DMS153 treated with DMSO at 0.1 percent for 48 hours (cell line): ENCODE results near the gene BCL2L14.
"Not testable (repeated sequence)": the region's sequence is repeated elsewhere in the genome, so short reads cannot be mapped to it uniquely, and the experiment has no call there.

Source experiments
- DNase-seq: peaks from one replicate; lab custom pipeline; 2025; ENCODE audit not compliant: unreplicated experiment; lab: John Stamatoyannopoulos, UW

The BCL2L14 gene

DNA sequence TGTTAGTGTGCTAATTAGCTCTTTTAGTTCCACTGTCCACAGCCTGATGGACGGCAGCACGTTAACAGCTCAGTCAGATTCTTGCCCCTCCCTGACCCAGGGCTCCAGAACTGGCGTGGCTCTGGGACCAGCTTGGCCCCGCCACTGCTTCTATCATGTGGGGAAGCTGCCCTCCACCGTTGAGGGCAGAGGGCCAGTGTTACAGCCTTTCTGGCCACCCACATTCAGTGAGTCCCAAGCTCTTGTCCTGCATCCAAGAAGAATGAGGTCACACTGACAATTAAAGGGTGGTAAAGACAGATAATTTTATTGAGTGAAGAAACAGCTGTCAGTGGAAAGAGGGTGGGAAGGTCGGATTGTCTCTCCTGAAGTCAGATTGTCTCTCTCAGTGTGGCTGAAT, 36.9 kb downstream of the BCL2L14 start:
- no peak for DNase-seq

DNA sequence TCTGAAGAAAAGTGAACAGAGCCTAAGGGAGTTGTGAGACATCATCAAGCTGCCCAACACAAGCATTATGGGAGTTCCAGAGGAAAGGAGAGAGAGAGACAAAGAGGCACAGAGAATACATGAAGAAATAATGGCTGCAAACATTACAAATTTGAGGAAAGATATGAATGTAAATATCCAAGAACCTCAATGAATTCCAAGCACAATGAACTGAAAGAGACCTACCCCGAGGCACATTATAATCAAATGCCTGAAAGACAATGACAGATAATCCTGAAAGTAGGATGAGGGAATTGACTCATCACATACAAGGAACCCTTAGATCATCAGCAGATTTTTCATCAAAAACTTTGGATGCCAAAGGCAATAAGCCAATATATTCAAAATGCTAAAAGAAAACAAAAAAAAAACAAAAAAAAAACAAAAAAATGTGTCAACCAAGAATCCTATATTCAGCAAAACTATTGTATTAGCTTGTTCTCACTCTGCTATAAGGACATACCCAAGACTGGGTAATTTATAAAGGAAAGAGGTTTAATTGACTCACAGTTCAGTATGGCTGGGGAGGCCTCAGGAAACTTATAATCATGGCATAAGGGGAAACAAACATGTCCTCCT, 37.8 kb downstream of the BCL2L14 start:
- DNase-seq, result no peak

DNA sequence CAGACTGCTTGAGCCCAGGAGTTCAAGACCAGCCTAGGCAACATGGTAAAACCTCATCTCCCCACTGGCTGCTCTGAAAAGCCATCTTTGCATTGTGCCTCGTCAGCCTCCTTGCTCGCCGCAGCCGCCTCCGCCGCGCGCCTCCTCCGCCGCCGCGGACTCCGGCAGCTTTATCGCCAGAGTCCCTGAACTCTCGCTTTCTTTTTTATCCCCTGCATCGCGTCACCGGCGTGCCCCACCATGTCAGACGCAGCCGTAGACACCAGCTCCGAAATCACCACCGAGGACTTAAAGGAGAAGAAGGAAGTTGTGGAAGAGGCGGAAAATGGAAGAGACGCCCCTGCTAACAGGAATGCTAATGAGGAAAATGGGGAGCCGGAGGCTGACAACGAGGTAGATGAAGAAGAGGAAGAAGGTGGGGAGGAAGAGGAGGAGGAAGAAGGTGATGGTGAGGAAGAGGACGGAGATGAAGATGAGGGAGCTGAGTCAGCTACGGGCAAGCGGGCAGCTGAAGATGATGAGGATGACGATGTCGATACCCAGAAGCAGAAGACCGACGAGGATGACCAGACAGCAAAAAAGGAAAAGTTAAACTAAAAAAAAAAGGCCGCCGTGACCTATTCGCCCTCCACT, 40.3 kb downstream of the BCL2L14 start:
- not testable (repeated sequence) for DNase-seq

DNA sequence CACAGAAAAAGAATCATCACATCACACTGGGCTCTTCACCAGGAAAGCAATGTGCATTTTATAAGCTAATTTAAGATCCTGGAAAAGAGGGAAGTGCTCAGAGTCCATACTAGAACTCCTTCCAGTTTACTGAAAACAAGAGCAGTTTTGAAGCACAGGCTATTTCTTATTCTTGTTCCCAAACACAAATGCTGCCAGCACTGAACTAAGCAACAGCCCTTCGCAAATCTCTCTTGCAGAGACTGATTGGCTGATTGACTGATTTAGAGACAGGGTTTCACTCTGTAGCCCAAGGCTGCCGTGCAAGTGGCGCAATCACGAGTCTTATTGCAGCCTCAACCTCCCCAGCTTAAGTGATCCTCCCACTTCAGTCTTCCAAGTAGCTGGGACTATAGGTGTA, 44.8 kb downstream of the BCL2L14 start:
- DNase-seq, result no peak

DNA sequence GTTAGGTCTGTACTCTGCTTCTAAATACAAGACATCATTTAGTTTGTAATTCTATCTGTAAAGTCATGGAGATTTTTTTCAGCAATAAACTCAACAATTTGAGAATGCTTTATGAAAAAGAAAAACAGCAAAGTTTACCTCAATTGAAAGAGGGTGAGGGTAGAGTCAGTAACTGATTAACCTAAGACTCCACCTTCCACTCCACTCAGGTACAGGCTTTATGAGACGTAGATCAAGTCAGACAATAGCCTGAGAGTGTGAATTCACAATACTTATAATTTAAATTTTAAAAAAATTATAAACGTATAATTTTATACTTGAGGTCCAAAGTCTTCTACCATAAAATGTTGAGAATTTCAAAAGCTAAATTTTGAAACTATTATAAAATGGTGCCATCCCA, 45.9 kb downstream of the BCL2L14 start:
- no peak for DNase-seq

DNA sequence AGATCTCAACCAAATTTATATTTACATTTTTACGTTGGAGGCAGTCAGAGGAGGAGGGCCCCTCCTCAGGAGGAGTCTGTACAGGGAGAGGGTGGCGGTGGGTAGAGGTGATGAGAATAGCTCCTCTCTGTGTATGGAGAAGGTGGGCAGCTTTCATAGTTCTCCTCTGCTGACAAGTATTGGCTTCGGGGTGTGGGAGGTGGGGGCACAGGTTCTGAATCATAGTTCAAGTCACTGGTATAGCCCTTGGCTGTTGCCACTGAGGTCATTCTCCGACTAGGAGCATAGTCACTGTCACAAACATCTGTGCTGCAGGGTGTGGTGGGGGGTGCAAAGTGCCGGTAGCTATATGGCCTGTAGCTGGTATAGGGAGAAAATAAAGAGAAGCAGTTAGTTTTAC, 50.3 kb downstream of the BCL2L14 start:
- DNase-seq, result no peak

DNA sequence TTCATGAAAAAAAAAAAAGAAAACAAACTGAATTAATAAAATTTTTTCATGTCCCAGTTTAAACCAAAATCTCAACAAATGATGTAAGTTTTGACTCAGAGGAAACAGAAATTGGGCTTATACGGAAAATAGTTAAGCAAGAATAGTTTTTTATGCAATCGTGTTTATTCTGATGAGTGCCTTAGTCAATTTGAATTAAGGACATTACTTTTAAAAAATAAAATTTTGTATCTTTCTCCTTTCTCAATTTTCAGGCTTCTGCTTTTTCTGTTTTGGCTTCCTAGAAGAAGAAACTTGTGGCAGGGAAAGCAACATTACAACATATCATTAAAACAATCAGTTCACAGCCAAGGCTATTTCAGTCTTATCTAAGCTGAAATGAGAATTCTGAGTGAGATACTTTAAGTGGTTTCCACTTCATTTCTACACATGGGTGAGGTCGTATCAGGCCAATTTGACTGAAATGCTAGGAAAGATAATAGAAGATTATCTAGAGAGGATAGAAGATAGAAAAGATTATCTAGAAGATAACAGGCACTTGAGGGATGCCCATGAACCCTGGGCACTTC, 52.4 kb downstream of the BCL2L14 start:
- no peak for DNase-seq

DNA sequence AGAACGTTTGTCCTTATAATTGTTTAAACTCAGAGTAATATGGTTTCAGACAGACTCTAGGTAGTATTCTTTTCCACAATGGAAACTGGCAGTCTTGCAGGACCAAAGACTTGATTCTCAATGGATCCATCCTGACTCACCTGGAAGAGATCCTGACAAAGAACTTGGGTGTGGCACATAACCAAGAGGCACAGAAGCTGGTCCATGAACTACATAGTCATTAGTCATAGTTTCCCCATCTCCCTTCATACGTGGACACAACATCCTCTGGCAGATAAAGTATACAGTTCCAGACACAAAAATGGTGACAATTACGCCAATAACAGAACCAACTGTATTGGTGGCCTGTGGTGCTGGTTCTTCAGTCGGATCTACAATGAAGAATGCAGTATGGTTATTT, 55.8 kb downstream of the BCL2L14 start:
- no peak for DNase-seq

DNA sequence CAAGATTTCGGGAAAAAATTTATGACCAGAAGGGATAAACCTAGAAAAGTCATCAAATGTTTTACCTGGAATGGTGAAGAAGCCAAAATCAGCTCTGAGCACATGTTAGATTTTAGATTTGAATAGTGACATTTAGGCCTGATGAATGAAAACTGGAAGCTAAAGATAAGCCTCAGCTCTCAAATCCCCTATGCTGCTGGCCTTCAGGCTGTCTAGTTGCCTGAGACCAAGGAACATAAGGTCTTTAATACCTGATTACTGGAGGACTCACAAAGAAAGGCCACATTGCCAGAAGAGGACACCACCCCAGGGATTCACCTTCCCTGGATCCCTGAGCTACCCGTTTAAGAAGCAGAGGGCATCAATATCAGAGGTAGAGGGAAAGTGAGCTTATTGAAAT, 56.6 kb downstream of the BCL2L14 start:
- no peak for DNase-seq

DNA sequence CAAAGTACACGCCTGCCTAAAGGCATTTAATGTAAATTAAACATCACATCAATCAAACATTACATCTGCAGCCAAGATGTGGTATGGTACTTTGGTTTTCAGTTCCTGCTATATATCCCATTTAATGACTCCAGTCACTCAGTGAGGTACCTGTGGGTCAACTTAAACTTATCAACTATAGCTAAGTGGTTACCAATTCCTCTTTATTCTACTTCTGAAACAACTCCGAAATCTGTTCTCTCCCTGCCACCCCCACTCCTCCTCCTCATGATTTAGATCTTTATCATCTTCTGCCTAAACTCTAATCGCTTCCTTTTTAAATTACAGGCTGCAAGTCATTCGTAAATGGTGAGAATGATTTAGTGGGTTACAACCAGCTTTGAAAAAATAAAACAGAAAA, 57.9 kb downstream of the BCL2L14 start:
- no peak for DNase-seq

DNA sequence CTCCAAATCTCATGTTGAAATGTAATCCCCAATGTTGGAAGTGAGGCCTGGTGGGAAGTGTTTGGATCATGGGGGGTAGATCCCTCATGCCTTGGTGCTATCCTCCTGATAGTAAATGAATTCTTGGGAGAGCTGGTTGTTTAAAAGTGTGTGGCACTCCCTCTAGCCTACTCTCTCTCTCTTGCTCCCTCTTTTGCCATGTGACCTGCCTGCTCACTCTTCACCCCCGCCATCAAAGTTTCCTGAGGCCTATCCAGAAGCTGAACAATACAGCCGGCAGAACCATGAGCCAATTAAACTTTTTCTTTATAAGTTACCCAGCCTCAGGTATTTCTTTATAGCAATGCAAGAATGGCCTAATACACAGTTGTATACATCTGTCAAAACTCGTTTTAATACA, 62.5 kb downstream of the BCL2L14 start:
- DNase-seq, result no peak

DNA sequence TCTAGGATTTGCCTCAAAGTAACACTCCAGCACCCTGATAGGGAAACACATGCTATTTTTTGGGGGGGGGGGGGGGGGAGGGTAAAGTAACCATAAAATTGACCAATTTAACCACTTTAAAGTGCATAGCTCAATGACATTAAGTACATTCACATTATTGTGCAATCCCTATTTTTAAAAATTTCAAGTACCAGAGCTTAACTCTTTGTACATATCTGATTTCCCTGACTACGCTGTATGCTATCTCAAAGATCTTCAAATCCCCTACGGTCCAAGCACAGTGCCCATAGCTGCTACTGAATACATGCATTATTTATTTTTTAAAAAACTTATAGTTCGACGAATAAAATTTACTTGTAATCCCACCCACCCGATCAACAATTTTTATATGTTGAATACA, 63.0 kb downstream of the BCL2L14 start:
- no peak for DNase-seq

DNA sequence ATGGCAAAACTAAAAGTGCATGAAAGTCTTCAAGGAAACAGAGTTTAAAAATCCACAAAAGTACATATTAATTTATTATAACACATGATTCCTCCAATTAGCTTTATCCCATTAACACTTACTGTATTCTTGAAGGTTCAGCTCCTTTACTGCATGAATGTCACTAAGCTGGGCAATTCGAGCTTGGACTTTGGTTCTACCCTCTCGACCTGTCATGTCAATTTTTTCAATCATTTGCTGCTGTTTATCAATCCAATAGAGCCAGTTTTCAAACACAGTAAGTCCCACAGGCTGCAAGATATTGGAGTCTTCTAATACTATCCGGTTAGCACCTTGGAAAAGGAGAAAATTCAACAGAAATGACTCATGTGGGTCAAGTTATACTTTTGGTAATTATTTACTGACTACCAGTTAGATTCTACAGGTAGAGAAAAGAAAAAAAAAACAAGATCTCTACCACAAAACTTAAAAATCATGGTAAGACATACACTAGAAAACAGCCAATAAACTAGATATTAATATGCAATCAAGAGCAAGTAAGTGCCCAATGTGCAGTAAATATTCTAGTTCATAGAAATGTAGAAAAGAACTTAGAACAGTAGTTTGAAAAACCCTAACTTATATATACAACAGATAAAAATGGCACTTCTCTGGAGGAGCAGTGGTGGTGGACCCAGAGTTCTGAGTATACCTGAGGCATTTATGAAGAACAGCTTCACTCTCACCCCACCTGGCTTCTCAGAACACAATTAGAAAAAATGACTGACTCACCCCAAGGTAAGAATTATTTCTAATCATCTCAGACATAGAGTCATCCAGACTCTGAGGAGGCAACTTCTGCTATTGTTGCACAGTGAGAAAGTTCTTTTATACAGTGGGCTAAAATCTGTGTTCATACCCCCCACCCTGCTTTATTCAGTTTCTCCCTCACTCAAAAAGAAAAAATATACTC, 67.7 kb downstream of the BCL2L14 start:
- DNase-seq, result no peak

DNA sequence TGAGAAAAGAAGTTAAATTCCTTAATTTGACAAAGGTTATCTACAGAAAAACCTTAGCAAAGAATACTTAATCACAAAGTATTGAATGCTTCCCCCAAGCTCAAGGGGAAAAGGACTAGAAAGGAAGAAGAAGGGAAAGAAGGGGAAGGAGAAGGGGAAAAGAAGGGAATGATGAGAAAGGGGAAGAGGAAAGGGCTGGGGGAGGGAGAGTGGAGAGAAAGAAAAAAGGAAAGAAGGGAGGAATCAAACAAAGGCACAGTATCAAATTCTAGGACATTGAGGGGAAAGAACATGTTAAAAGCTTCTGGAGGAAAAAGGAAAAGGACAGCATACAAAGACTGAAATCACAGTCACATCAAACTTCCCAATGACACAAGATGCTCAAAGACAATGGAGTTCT, 70.3 kb downstream of the BCL2L14 start:
- DNase-seq, result no peak

DNA sequence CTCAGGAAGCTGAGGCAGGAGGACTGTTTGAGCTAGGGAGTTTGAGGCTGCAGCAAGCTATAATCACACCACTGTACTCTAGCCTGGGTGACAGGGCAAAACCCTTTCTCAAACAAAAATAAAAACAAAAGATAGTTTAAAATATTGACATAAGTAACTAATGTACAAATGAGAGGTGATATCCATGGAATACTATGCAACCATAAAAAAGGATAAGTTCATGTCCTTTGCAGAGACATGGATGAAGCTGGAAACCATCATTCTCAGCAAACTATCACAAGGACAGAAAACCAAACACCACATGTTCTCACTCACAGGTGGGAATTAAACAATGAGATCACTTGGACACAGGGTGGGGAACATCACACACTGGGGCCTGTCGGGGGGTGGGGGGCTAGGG, 73.8 kb downstream of the BCL2L14 start:
- not testable (repeated sequence) for DNase-seq

DNA sequence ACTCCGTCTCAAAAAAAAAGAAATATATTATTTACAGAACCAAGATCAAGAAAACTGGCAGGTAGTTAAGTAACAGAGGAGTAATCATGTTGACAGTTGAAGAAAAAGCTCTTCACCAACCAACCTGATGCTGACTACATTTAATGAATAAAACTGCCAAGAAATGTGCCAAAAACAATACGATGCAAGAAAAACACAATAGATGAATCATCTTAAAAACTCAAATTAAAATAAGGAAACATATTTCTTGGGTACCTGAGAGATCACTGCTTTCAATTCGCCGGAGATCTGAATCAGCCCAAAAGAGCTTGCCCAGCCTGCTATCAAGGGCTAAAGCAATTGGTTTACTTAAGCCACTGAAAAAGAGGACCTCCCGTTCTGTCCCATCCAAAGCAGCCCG, 76.4 kb downstream of the BCL2L14 start:
- no peak for DNase-seq
